Vagina (tissue), 2 donors: Measurements from ENCODE around the gene NAT8.
"Not testable (repeated sequence)": the region's sequence is repeated elsewhere in the genome, so short reads cannot be mapped to it uniquely, and the experiment has no call there.

ENCODE experiments used
- CTCF ChIP-seq, 3 experiments: fragments of 450-650 bp in 2 of 3; fragments of 200-600 bp in 1 of 3; sonication (generic) in 1 of 3; IDR thresholded peaks; one replicate each; pipeline ENCODE4 v1.5.1; 2017 to 2019; ENCODE audit warnings: antibody characterized with exemption in 3 of 3, mild to moderate bottlenecking in 2 of 3, moderate library complexity in 2 of 3
- POLR2A ChIP-seq, 2 donors: fragments of 450-650 bp; IDR thresholded peaks; one replicate each; pipeline ENCODE4 v1.6.1; 2017; ENCODE audit warnings: antibody characterized with exemption in 2 of 2, mild to moderate bottlenecking in 2 of 2, moderate library complexity in 2 of 2
- POLR2AphosphoS5 ChIP-seq, 2 donors: sonication (generic); formaldehyde crosslinking; IDR thresholded peaks; one replicate each; pipeline ENCODE4 v1.9.0; 2017; ENCODE audit warnings: antibody characterized with exemption in 2 of 2, mild to moderate bottlenecking in 2 of 2, low read depth in 1 of 2; ENCODE audit not compliant: insufficient read depth in 1 of 2

DNA sequence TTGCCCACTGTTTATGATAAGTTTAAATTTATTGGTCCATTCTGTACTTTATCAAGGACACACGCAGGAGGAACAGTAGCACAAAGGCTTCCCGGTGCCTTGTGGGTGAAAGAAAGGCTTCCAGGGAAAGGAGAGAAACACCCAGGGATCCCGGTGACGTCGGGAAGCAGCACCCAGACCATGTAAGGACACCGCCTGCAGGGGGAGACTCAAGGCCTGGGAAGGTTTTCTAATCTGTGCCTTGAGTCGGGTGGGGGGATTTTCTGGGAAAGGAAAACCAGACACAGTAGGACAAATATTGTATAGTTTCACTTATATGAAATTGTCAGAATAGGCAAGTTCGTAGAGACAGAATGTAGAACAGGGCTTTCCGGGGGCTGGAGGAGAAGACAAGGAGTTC lies 42.7 kb upstream of the NAT8 start:
- not testable (repeated sequence) for TF ChIP-seq CTCF (IDR thresholded peaks at IDR 0.05); POLR2A (IDR thresholded peaks at IDR 0.05); POLR2AphosphoS5 (IDR thresholded peaks at IDR 0.05; ENCODE audit: insufficient read depth in 1 of 2, low read depth in 1 of 2)
